Measurements from ENCODE around the gene SASH1.

The SASH1 gene

DNA sequence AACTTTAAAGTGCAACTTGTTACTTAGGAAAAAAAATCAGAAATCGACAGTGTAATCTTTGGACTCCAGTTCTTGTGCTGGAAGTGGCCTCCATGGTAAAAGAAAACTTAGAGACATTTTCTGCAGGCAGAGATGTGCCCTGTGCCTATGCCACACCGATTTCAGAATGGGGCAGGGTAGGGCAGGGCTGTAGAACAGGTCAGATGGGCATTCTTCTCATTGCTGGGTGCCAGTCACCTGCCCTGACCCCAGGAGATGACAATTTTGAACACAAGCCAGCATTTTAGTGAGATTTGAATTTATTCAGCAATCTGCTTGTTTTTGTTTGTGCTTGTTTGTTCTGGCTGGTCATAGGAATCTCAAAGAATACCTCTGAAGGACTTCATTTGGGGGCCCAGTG is 63.3 kb downstream of the SASH1 start:
- DNase-seq (ENCODE audit: low spot score) = no peak

DNA sequence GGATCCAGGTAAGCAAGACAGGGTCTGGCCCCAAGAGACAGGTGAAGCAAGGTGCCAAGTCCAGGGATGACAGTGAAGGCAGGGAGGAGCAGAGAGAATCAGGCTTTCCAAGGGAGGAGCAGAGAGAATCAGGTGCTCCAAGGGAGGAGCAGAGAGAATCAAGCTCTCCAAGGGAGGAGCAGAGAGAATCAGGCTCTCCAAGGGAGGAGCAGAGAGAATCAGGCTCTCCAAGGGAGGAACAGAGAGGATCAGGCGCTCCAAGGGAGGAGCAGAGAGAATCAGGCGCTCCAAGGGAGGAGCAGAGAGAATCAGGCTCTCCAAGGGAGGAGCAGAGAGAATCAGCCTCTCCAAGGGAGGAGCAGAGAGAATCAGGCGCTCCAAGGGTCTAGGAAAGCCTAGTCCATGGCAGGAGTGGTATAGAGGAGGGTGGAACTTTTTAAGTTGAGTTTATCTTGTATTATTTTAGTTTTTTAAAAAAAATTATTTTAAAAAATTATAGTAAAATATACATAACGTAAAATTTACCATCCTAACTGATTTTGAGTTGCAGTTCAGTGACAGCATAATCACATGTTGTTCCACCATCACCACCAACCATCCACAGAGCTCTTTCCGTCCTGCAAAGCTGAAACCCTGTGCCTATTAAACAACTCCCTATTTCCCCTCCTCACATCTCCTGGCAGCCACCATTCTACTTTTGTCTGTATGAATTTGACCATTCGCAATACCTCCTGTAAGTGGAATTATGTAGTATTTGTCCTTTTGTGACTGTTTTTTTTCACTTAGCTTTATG is 64.1 kb downstream of the SASH1 start:
- DNase-seq (ENCODE audit: low spot score) = no peak

DNA sequence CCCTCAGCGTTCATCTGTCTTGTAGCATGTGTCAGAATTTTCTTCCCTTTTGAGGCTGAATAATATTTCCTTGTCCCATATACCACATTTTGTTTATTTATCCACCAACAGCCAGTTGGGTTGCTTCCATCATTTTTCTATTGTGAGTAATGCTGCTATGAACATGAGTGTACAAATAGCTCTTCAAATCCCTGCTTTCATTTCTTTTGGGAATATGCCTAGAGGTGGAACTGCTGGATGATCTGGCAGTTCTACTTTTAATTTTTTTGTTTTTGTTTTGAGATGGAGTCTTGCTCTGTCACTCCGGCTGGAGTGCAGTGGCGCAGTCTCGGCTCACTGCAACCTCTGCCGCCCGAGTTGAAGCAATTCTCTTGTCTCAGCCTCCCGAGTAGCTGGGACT is 64.7 kb downstream of the SASH1 start:
- no peak for DNase-seq (ENCODE audit: low spot score)

DNA sequence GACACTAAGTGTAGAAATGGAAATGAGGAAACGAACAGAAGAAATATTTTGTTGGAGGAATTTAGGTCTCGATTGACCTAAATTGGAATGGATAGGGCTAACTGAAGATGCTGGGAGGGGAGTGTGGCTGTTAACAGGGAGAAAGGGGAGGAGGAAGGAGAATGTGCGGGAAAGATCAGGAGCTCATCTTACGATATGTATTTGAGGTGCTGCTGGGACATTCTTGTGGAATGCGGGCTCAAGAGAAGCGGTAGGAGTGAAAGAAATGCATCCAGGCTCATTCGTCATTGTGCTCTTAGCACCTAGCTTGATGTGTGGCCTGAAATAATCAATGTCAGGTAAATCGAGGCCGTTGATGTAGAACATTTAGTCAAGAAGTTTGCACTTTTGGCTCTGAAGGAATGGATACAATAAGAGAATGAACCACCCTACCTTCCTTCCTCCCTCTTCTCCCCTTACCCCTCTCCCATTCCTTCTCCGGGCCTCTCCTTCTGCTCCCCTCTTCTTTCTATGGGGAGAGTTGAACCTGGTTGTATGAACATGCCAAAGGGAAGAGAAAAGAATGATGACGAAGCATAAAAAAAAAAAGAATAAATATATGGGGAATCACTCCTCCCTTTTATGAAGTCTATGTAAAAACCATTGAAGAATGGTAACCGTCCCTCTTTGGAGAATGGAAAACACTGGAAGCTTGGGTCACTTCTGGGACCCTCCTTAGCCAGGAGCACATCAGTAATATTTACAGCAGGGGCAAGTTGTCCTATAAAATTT is 70.9 kb downstream of the SASH1 start:
- DNase-seq (ENCODE audit: low spot score) = no peak

DNA sequence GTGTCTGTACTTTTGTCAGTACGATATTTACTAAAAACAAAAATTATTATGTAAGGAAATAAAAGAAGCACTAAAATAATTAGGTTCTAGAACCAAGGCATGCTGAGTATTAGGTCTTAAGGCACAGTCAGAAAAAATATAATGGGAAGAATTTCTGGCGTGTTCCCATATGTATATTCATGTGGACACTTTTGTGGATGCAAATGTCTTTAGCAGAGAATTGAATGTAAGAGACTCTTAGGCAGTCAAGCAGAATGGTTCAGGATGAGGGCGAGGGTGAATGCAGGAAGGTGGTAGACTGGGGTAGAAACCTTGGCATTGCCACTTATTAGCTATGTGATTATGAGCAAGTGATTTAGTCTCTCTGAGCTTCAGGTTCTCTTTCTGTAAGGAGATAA is 71.5 kb downstream of the SASH1 start:
- DNase-seq (ENCODE audit: low spot score) = no peak

DNA sequence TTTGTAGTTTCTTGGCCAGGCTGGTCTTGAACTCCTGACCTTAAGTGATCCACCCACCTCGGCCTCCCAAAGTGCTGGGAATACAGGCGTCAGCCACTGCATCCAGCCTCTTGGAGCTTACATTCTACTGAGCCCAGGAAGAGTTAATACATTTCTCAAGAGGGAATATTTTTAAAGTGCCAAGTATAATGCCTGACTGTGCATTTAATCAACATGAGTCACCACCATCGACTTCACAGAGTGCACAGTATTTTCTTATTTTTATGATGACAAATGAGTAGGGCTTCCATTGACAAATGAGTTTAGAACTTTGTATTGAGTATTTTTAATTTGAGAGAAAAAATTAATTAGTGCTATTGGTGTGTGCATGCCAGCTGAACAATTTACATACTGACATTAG is 72.2 kb downstream of the SASH1 start:
- DNase-seq (ENCODE audit: low spot score) = no peak

DNA sequence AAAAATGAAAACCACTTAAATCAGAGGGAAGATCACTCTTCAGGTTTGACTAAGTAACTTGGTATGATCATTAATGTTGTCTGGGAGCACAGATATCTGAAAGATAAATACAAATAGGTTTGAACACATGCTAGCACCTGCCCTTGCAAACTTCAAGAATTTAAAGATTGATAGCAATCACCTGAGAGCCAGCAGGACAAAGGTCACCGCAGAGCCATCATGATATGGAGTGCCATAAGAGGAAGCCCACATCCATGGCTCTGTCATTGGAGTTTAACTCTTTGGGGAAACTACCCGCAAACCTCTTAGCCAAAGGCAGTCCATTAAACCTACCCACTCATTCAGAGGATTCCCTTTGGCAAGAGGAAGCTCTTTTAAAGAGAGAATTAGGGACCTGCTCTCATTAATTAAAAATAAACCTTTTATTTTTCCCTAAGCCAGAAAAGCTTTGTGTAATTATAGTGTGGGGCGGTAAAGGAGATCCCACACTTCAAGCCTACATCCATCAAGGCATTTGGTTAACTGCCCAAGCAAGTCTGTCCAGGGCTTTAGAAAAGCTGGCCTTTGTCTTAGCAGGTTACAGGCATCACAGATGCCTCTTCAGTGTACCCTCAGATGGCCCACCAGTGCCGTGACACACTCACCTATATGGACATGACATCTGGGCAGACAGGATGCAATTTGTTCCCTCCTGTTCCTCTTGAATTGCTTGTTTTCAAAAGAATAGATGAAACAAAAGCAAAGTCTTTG is 73.0 kb downstream of the SASH1 start:
- DNase-seq (ENCODE audit: low spot score) = no peak

DNA sequence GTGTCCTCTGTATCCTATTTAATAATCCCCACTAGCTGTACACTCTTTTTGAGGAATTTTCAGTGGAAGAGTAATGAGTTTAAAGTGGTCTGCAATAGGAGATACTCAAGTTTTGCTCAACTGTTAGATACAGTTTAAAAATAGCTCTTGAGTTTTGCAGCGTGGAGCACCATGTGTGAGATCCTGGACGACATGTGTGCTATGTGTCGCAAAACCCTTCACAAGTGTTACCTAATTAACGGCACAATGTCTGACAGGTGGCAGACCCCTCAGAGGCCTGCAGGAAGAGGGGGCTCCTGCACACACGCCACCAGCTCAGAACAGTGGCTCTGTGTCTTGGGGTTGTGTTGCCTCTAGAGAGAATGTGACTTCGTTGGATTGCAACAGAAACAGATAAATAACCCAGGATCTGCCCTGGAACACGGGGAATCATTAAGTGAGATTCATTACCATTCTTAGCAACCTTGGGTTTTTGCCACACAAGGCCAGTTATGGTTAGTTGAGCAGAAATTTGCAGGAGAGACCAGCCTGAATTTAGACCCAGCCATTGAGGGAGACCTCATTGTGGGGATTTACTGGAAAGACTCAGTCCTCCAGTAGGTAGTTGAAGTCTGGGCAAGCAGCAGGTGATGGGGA is 73.8 kb downstream of the SASH1 start:
- DNase-seq (ENCODE audit: low spot score) = no peak

DNA sequence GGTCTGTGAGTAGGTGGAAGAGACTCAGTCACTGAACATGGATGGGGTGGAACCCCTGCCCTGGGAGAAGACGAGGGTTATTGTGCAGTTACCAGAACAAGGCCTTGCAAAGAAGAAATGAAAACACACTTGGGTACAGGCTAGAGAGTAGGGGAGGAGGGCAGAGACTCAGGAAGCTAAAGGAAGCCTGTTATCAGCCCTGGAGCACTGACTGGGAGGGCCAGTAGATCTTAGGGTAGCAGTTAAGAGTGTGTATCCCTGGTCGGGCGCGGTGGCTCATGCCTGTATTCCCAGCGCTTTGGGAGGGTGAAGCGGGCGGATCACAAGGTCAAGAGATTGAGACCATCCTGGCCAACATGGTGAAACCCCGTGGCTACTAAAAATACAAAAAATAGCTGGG is 74.4 kb downstream of the SASH1 start:
- DNase-seq (ENCODE audit: low spot score) = no peak

DNA sequence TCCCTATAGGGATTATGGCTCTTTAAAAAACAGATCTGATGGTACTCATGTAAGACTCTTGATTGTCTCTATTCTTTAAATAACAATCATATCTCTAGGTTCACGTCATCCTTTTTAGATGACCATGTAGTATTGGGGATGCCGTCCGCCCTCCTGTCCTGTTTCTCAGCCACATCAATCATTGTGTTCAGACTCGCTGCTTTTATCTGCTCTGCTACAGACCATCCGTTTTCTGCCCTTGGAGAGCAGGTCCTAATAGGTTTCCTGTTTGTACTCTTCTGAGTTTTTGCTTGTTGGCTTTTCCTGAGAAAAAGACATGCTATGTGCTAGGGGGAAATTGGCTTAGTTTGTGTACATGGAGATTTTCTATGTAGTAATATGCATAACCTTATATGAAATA is 76.8 kb downstream of the SASH1 start:
- DNase-seq (ENCODE audit: low spot score) = no peak

DNA sequence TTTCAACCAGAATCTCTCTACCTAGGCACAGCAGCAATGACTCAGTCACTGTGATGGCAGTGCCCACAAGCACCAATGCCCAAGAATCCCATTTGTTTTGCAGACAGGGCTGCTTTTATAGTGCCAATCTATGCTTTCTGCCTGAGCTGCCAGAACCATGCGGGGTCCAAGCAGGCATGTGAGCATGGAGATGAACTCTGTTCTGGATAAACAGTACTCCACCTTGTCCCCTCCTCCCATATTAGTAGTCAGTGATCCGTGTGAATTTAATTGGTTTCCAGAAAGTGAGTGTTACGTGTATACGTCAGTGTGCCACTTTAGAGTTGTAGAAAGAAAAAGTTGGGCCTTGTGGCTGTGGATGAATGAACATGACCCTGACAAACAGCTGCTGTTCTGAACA is 79.4 kb downstream of the SASH1 start:
- no peak for DNase-seq (ENCODE audit: low spot score)

DNA sequence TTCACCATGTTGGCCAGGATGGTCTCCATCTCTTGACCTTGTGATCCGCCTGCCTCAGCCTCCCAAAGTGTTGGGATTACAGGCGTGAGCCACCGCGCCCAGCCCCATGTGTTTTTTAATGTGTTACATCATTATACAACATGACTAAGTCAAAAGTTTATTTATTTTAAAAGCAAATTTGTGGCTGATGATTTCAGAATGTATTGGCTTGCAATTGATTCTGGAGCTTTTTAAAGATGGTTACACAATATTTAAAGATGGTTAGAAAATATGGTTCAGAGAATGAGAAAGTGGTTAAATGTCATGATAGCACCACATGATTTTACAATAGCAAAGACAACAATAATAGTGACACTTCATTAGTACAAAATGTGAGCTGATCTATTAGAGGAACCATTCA is 80.5 kb downstream of the SASH1 start:
- DNase-seq (ENCODE audit: low spot score) = no peak

DNA sequence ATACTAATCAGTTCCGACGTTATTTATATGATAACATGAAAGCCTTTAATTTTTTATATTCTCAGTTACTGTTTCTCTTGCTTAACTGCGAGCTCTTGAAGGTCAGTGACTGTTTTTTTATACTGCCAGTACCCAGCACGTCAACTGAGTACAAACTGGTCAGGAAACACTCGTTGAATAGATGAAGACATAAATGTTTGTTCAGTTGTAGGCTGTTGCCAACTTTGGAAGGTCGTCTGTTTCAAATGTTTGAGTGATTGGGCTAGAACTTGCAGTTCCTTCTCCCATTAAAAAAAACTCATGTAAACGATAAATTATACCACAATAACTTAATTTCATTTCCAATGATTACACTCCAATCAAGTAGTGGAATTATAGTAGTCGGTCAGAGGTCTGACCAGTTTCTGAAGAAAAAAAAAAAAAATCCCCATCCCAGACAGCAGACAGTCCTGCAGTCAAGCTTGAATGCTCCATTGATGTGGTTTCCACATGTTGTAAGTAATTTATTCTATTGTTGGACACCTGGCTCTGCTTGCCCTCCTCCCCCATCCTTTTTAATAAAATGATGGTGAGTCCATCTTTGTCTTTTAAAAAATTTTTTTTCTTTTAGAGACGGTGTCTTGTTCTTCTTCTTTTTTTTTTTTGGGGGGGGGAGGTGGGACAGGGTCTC is 81.1 kb downstream of the SASH1 start:
- DNase-seq (ENCODE audit: low spot score) = no peak

DNA sequence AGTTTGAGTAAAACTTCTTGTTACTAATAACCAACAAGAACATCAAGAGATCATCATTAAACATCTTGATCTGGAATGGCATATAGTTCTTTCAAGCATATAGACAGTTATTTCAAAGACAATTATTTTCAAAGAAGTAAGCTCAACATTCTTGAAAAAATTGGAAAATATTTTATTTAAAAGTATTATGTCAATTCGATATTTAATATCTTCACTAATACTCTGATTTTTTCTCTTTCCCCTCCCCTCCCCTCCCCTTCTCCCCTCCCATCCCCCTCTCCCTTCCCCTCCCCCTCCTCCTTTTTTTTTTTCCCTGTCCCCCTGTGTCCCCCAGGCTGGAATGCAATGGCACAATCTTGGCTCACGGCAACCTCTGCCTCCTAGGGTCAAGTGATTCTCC is 82.8 kb downstream of the SASH1 start:
- DNase-seq (ENCODE audit: low spot score) = no peak

DNA sequence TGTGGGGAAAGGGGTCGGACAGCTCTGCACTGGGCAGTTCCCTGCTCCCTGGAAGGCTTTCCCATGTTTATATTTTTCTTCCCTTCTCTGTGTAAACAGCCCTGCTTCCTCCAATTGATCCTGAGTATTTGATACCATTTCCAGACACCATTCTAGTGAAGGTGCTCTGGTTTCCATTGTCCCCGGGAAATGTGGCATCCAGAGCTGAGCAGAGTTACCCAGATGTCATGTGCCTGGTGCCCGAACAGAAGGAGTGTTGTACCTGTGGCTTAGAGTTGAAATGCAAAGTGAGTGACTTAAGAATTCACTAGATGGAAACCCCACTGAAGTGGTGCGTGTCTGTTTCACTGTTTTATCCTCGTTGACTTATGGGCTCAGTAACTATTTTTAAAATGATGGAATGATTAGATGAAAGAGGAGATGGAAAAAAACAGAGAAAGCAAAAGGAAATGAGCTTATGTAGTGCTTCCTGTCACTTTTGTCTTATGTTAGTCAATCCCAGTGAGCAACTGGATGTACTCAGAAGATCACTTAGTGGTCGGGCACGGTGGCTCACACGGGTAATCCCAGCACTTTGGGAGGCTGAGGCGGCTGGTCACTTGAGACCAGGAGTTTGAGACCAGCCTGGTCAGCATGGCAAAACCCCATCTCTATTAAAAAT is 83.8 kb downstream of the SASH1 start:
- no peak for DNase-seq (ENCODE audit: low spot score)

DNA sequence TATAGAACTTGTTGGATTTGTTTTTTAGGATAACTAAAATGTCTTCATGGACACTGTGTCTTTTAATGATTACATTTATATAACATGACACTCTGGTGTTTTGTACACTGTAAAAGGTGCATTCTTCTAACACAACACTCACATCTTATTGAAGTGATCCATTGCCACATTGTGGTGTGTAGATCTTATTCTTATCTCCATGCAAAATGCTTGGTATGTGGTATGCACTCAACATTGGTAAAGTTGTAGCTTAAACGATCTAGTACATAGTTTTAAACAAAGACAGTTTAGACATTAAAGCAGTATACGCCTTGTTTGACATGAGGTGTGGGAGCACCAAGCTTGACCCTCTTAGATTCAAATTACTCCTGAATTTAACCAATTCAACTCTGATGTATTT is 84.7 kb downstream of the SASH1 start:
- DNase-seq (ENCODE audit: low spot score) = no peak

DNA sequence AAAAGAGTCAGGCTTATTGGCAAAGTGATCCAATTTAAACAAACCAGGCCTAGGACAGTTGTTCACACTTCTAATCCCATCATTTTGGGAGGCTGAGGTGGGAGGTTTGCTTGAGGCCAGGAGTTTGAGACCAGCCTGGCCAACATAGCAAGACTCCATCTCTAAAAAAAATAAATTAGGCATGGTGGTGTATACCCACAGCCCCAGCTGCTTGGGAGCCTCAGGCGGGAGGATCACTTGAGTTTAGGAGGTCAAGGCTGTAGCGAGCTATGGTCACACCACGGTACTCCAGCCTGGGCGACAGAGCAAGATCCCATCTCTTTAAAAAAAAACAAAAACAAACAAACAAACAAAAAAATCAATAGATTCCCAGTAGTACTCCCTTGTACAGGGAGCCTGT is 86.8 kb downstream of the SASH1 start:
- DNase-seq (ENCODE audit: low spot score) = no peak

DNA sequence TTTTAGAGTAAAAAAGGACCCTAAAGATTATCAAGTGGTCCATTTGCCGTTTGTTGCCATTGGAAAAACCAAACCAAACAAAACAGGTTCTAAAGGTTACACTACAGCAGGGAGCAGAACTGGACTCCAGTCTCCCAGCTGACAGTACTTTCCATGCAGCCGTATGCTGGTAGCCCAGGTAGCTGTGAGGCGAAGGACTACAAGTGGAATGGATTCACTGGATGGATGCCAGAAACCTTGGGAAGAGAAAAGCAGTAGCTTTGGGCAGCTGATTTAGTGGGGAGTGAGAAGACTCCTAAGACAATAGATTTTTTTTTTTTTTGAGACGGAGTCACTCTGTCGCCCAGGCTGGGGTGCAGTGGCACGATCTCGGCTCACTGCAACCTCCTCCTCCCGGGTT is 88.3 kb downstream of the SASH1 start:
- DNase-seq (ENCODE audit: low spot score) = no peak

DNA sequence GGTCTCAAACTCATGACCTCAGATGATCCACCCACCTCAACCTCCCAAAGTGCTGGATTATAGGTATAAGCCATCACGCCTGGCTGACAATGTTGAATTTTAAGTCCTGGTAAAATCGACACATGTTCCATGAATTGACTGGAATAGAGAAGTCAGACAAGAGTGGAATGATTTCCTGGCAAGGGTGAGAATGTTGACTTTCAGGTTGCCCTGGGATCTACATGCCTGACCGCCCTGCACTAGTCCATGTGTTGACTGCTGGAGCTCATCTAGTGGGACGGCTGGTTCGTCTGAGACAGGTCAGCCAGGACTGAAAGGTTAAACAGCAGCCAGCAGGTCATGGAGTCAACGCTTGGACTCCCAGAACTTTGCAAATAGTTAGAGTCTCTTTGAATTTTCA is 88.8 kb downstream of the SASH1 start:
- no peak for DNase-seq (ENCODE audit: low spot score)

DNA sequence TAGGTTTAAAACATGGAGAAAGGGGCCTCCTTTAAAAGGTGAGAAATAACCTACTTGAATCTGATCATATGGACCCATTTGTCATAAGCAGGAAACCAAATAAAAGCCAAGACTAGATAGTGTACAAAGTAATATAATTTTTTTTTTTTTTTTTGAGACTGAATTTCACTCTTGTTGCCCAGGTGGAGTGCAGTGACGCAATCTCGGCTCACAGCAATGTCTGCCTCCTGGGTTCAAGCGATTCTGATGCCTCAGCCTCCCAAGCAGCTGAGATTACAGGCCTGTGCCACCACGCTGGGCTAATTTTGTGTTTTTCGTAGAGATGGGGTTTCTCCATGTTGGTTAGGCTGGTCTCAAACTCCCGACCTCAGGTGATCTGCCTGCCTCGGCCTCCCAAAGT is 89.2 kb downstream of the SASH1 start:
- DNase-seq (ENCODE audit: low spot score) = no peak

DNA sequence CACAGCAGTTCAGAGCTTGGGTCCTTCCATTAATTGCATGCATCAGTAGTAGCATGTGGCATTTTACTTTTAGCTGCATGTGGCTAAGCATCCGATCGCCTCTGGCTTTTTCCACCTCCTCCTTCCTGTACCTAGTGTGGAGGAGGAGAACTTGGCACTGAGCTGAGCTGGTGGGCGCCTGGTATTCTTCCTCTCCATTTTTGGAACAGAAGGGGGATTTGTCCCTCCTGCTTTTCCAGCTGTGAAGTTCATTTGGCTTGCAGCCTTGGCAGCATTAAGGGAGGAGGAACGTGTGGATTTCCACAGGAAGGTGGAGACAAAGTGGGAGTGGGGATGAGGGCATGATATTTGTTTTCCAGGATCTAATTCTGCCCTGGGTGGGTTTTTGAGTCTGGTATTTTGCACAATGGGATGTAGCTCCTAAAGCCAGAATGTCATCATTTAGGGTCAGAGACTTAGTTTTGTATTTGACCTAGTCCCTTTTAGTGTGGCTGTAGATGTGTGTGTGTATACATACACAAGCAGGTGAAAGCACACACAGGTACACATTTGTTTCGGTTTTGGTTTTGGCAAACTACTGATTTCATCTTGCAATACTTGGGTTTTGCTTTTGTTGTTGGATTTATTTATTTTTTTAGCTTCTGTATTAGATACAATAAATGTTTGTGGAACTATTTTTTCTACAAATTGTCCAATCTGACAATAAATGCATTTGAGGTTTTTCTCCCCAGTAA is 90.0 kb downstream of the SASH1 start:
- no peak for DNase-seq (ENCODE audit: low spot score)
